Activated CD4-positive, alpha-beta T cell treated with anti-CD3 and anti-CD28 coated beads, Interleukin-2, amount 50 U/mL, for 4 hours (primary cell): ENCODE results near the gene MRPL37.
"Not testable (repeated sequence)": the region's sequence is repeated elsewhere in the genome, so short reads cannot be mapped to it uniquely, and the experiment has no call there.

Experiments
- DNase-seq, 2 experiments: peaks; one replicate each; pipeline ENCODE4 v3.0.0-alpha.2; 2020

Gene MRPL37

GRCh38 chr1:54199765-54200518, at the start of gene MRPL37, which contains the start of gene CYB5RL:
Gene MRPL37, plus strand, starts transcription at chr1:54200167. Its CDS starts 77 bp downstream, at chr1:54200244.
Gene CYB5RL, minus strand, starts transcription at chr1:54200030. Its CDS starts 4,414 bp downstream, at chr1:54195616.
- peak; percentile 82 to 84 for DNase-seq

- DNase-seq = no peak
These were observed 49.0 kb upstream of the MRPL37 start for GRCh38 chr1:54151013-54151412.

- DNase-seq = no peak
These were observed 47.3 kb upstream of the MRPL37 start, which contains the start of gene CDCP2 for GRCh38 chr1:54152696-54153095. Gene CDCP2, minus strand, starts transcription at chr1:54153000. Its CDS starts 78 bp downstream, at chr1:54152922.

GRCh38 chr1:54153535-54154439, 46.2 kb upstream of the MRPL37 start:
- no peak for DNase-seq

GRCh38 chr1:54156201-54156600, 43.8 kb upstream of the MRPL37 start:
- no peak for DNase-seq

- DNase-seq = no peak
These were observed 43.0 kb upstream of the MRPL37 start for GRCh38 chr1:54156986-54157385.

- no peak for DNase-seq
These were observed 42.6 kb upstream of the MRPL37 start for GRCh38 chr1:54157401-54157800.

GRCh38 chr1:54158071-54158470, 41.9 kb upstream of the MRPL37 start:
- DNase-seq = no peak

GRCh38 chr1:54159733-54160316, 40.1 kb upstream of the MRPL37 start:
- no peak for DNase-seq

- no peak for DNase-seq
These were observed 39.6 kb upstream of the MRPL37 start for GRCh38 chr1:54160351-54160750.

GRCh38 chr1:54161495-54162168, 38.3 kb upstream of the MRPL37 start:
- no peak for DNase-seq

GRCh38 chr1:54163051-54163450, 36.9 kb upstream of the MRPL37 start:
- DNase-seq = no peak

GRCh38 chr1:54163573-54163972, 36.4 kb upstream of the MRPL37 start:
- DNase-seq = no peak

GRCh38 chr1:54165146-54165545, 34.8 kb upstream of the MRPL37 start:
- DNase-seq = no peak

GRCh38 chr1:54166357-54166756, 33.6 kb upstream of the MRPL37 start:
- not testable (repeated sequence) for DNase-seq

- DNase-seq = no peak
These were observed 32.4 kb upstream of the MRPL37 start for GRCh38 chr1:54167422-54168139.

- DNase-seq = no peak
These were observed 31.6 kb upstream of the MRPL37 start for GRCh38 chr1:54168206-54168965.

GRCh38 chr1:54169068-54169467, 30.9 kb upstream of the MRPL37 start:
- no peak for DNase-seq

- no peak for DNase-seq
These were observed 29.0 kb upstream of the MRPL37 start for GRCh38 chr1:54171016-54171415.

GRCh38 chr1:54171606-54172005, 28.4 kb upstream of the MRPL37 start:
- DNase-seq = no peak
